Erythroblast (primary cell): Measurements from ENCODE around the gene XXYLT1.

Source experiments
- GATA1 ChIP-seq: IDR thresholded peaks from 2 replicates; pipeline ENCODE4 v1.6.1; 2011; ENCODE audit warnings: low read depth, mild to moderate bottlenecking, control low read depth, low read length, moderate library complexity
- POLR2A ChIP-seq: IDR thresholded peaks from 2 replicates; pipeline ENCODE4 v1.6.1; 2011; ENCODE audit warnings: mild to moderate bottlenecking, low read length

DNA sequence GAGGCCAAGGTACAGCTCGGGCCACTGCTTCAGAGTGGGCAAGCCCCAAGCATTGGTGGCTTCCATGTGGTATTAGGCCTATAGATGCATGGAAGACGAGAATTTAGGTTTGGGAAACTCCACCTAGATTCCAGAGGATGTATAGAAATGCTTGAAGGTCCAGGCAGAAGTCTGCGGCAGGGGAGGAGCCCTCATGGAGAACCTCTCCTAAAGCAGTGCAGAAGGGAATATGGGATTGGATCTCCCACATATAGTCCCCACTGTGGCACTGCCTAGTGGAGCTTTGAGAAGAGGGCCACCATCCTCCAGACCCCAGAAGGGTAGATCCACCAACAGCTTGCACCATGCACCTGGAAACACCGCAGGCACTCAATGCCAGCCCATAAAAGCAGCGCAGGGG, 48.1 kb upstream of the XXYLT1 start:
- TF ChIP-seq POLR2A = no peak
- no peak for TF ChIP-seq GATA1
